Measurements from ENCODE around the gene NEUROG2. TPM values are rescaled to one million over a fixed set of nuclear protein-coding genes. Genes with fewer than 3 reads are reported as not detected.
A peak's percentile ranks its signal among the peaks of the same experiment; 100 is the strongest.

Gene NEUROG2
- total RNA-seq, 2 experiments from 2014 or later, result not detected

GRCh38 chr4:112517067-112517634 lies 1.2 kb upstream of the NEUROG2 start:
- Histone ChIP-seq H3K27me3 (ENCODE audit: control insufficient read depth in 1 of 2, insufficient read depth in 2 of 2, low read length in 2 of 2) (peaks cover 82 to 98% of the 10 kb centered on the region in 2 experiments), H3K9me3 (ENCODE audit: control insufficient read depth in 1 of 2, insufficient read depth in 1 of 2, low read length in 2 of 2) (peaks cover 9 to 35% of the 10 kb centered on the region in 2 experiments), H3K27ac (ENCODE audit: low read depth in 1 of 2, low read length in 2 of 2) (no peak overlapping the region), H3K36me3 (ENCODE audit: insufficient read depth, low read length) (no peaks in the 10 kb centered on the region), H3K4me1 (ENCODE audit: insufficient read depth, low read length) (peaks cover 49% of the 10 kb centered on the region), H3K4me3 (ENCODE audit: low read length) (no peak overlapping the region)
- ChIA-PET CTCF (no interaction called here), POLR2A (interaction anchor here (2.4 kb wide), 1 partner anchor 231 kb away, joined by 5 read pairs; the partner anchor contains the start of gene TIFA)
- Mint-ChIP-seq H3K27ac (no peak overlapping the region), H3K9me3 (peaks cover 3% of the 10 kb centered on the region), H3K27me3 (peaks cover 100% of the 10 kb centered on the region), H3K4me1 (ENCODE audit: low read depth) (peaks cover 80% of the 10 kb centered on the region), H3K4me3 (peak overlapping the region; percentile 63), H3K36me3 (ENCODE audit: low read depth) (no peaks in the 10 kb centered on the region)
- ATAC-seq (ENCODE audit: poor library complexity) (no peak), DNase-seq (peak in 1 of 14 experiments; percentile 37)
- intact Hi-C loops (cut with DNase I, micrococcal nuclease), result no loop called here
- TF ChIP-seq CTCF (IDR thresholded peaks at IDR 0.05), result no peak

- H3K4me3 Mint-ChIP-seq, result peak overlapping the region; percentile 90
- TF ChIP-seq CTCF (IDR thresholded peaks at IDR 0.05), result no peak
- H3K36me3 ChIP-seq (ENCODE audit: insufficient read depth, low read length), result no peaks in the 10 kb centered on the region
- H3K36me3 Mint-ChIP-seq (ENCODE audit: low read depth), result no peaks in the 10 kb centered on the region
- no peaks in the 10 kb centered on the region for H3K9me3 Mint-ChIP-seq
- H3K27ac ChIP-seq (ENCODE audit: low read depth in 1 of 2, low read length in 2 of 2), result no peak overlapping the region
- no peak overlapping the region for H3K4me3 ChIP-seq (ENCODE audit: low read length)
- DNase-seq (peak in 1 of 14 experiments; percentile 21), ATAC-seq (ENCODE audit: poor library complexity) (no peak)
- H3K27me3 Mint-ChIP-seq, result peaks cover 100% of the 10 kb centered on the region
- H3K27ac Mint-ChIP-seq, result no peak overlapping the region
- ChIA-PET POLR2A (interaction anchor here (2.4 kb wide), 1 partner anchor 231 kb away, joined by 5 read pairs; the partner anchor contains the start of gene TIFA), CTCF (interaction anchor here (0.7 kb wide), 1 partner anchor 141 kb away, joined by 3 read pairs; no protein-coding TSS in a partner anchor)
- H3K9me3 ChIP-seq (ENCODE audit: control insufficient read depth in 1 of 2, insufficient read depth in 1 of 2, low read length in 2 of 2), result peaks cover 9 to 34% of the 10 kb centered on the region in 2 experiments
- peaks cover 81% of the 10 kb centered on the region for H3K4me1 Mint-ChIP-seq (ENCODE audit: low read depth)
- intact Hi-C loops (cut with DNase I, micrococcal nuclease), result no loop called here
- peaks cover 83 to 98% of the 10 kb centered on the region in 2 experiments for H3K27me3 ChIP-seq (ENCODE audit: control insufficient read depth in 1 of 2, insufficient read depth in 2 of 2, low read length in 2 of 2)
- peaks cover 50% of the 10 kb centered on the region for H3K4me1 ChIP-seq (ENCODE audit: insufficient read depth, low read length)
Measured at GRCh38 chr4:112516471-112517066, 589 bp upstream of the NEUROG2 start.

- no peaks in the 10 kb centered on the region for H3K9me3 Mint-ChIP-seq
- Histone ChIP-seq H3K9me3 (ENCODE audit: control insufficient read depth in 1 of 2, insufficient read depth in 1 of 2, low read length in 2 of 2) (peaks cover 9 to 36% of the 10 kb centered on the region in 2 experiments), H3K27me3 (ENCODE audit: control insufficient read depth in 1 of 2, insufficient read depth in 2 of 2, low read length in 2 of 2) (peaks cover 83 to 98% of the 10 kb centered on the region in 2 experiments), H3K4me1 (ENCODE audit: insufficient read depth, low read length) (peaks cover 50% of the 10 kb centered on the region), H3K27ac (ENCODE audit: low read depth in 1 of 2, low read length in 2 of 2) (no peak overlapping the region), H3K4me3 (ENCODE audit: low read length) (peak overlapping the region; percentile 63), H3K36me3 (ENCODE audit: insufficient read depth, low read length) (no peaks in the 10 kb centered on the region)
- intact Hi-C loops (cut with DNase I, micrococcal nuclease), result no loop called here
- peaks cover 78% of the 10 kb centered on the region for H3K4me1 Mint-ChIP-seq (ENCODE audit: low read depth)
- TF ChIP-seq CTCF (IDR thresholded peaks at IDR 0.05), result no peak
- POLR2A ChIA-PET, result no interaction called here
- CTCF ChIA-PET, result interaction anchor here (0.6 to 0.9 kb wide), 2 partner anchors 9 to 15 kb away, joined by 3 read pairs; no protein-coding TSS in a partner anchor
- no peaks in the 10 kb centered on the region for H3K36me3 Mint-ChIP-seq (ENCODE audit: low read depth)
- ATAC-seq (ENCODE audit: poor library complexity) (peak; percentile 55), DNase-seq (peak in 4 of 14 experiments; percentile 31 to 77 (median 52))
- peak overlapping the region; percentile 90 for H3K4me3 Mint-ChIP-seq
- H3K27ac Mint-ChIP-seq, result peak overlapping the region; percentile 28
- H3K27me3 Mint-ChIP-seq, result peaks cover 98% of the 10 kb centered on the region
Measured at GRCh38 chr4:112515198-112516065, 548 bp downstream of the NEUROG2 start.

Data from CD4-positive, alpha-beta T cell (primary cell).